SKM-1 treated with dmso at 0.1 percent for 144 hours (cell line): ENCODE results near the gene ZNF521.

ENCODE experiments used
- DNase-seq: peaks from one replicate; lab custom pipeline; 2025; ENCODE audit not compliant: unreplicated experiment; lab: John Stamatoyannopoulos, UW

ZNF521 gene

DNA sequence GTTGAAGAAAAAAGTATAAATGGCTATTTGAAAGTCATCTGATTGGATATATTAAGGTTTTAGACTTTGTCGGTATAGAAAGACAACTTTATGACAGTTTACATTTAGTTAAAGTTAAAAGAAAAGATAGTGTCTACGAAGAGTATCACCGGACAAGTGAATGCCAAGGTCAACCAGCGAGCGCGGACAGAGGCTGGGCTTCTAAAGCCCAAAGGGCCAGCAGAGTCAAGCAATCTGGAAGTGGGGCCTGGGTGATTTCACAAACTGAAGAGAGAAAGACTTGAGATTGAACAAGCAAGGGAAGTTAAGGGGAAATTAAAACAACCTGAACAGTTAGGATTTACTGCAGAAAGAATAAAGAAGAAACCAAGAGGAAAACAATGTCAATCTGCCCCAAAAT is 16.3 kb downstream of the ZNF521 start:
- no peak for DNase-seq

DNA sequence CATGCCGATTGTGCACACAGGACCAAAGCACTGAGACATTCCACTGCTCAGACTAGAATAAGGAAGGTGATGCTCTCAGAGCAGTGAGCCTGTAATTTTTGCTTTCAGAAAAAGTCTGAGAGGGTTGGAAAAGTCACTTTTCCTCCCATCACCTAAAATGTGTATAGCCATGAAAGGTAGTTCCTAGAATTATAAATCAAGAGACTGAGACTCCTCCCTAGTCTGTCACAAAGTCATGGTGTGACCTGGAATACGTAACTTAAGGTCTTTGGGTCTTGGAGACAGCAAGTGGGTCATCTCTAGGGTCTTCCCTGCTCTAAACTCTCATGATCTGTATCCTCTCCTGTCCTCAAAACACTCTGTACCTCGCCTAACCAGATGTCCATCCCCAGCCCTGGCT is 16.9 kb downstream of the ZNF521 start:
- DNase-seq, result no peak

DNA sequence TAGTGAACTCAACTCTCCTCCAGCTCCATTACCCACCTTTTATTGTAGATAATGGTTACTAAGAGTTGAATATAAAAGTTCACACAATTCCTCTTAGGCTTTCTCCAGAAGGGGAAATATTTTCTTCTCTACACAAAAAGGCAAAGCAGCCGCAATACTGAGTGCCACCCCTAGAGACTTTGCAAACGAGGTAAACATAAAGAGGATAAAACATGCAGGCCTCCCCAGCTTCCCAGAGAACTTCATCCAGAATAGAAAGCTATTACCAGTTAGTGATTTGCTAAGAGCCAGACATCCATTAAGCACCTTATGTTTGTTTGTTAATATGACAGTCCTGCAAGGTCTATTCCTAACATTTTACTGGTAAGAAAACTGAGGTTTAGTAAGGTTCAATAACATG is 17.4 kb downstream of the ZNF521 start:
- no peak for DNase-seq

DNA sequence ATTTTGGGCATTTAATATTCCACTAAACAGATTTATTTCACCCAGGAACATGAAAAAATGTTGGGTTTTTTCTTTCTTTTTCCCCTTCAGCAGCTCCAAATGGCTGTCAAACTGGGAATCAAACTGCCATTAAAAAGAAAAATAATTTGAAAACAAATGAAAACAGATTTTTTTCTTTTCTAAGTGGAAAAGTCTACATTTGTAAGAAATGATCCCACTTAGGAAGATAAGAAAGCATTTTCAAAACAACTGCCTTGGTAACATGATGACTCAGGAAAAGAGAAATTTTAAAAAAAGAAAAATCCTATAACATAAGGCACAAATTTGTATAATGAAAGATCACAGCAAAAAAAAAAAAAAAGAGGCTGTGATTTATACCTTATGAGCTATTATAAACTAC is 20.0 kb downstream of the ZNF521 start:
- DNase-seq, result no peak

DNA sequence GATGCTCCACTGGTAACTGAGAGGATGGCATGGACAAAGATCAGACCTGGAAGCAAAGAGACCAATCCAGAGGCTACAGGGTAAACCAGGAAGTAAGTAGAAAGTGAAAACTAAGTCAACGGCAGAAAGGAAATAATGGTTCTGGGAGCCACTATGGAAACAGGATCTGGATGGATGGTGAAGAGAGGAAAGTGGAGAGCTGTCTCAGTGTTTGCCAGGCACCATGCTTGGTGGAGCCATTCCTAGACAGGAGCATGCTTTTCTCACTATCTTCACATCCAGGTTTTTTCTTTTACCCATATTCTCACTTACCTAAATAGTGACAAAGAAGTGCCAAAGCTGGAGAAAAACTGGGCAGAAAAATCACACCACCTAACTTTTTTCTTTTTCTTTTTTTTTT is 22.2 kb downstream of the ZNF521 start:
- DNase-seq, result no peak

DNA sequence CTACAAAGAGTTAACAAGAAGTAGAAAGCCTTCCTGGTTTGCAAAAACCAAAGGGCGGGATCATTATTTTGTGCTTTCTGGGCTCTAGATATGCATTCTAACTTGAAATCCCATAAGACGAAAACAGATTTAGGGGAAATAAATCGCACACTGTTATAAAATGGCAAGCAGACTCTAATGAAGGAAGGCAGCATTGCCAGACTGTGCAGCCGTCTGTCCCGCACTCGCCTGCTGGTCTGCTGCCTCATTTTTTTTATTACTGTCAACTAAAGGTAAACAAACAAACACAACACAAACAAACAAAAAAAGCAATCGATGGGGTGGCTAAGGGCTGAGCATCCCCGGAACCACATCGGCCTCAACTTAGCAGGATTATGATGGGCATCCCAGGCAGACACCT is 24.4 kb downstream of the ZNF521 start:
- no peak for DNase-seq

DNA sequence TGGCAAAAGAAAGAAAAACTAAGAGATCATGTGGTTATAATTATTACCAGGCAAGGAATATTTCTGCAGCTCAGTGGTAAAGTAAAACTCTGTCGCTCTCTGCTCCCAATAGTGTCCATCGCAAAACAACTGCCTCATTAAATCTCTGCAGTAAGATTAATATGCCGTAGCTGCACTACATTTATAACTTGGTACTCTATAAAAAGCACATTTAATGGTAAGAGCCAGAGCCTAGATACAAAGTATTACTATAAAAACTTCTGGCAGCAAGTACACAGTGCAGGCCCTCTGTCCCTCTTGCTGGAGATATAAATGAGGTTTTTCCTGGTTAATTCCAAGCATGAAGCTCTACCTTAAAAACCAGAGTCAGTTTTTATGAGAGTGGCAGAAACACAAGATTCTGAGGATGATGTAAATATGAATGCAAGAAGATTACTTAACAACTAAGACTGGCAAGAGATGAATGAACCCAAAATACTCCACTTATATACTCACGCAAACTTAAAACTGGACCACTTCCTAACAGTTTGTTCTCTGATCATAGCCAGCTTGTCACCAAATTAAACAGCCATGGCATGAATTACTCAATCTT is 25.5 kb downstream of the ZNF521 start:
- DNase-seq, result no peak

DNA sequence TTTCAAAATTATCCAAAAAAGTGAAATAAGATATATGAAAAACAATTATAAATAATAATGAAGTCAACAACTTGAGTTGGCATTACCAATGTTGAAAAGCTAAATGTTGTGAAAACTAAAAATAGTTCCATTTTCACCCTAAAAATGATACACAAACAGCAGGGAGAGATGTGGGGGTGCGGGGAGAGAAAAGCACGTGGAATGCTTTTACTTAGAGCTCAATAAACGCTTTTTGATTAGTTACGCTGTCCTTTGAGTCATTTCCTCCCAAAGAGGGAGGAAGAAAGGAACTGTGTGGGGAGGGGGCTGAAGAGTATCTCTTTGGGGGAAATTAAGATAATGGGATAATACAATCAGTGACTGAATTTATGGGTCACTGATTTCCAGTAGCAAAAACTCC is 29.2 kb downstream of the ZNF521 start:
- DNase-seq, result no peak

DNA sequence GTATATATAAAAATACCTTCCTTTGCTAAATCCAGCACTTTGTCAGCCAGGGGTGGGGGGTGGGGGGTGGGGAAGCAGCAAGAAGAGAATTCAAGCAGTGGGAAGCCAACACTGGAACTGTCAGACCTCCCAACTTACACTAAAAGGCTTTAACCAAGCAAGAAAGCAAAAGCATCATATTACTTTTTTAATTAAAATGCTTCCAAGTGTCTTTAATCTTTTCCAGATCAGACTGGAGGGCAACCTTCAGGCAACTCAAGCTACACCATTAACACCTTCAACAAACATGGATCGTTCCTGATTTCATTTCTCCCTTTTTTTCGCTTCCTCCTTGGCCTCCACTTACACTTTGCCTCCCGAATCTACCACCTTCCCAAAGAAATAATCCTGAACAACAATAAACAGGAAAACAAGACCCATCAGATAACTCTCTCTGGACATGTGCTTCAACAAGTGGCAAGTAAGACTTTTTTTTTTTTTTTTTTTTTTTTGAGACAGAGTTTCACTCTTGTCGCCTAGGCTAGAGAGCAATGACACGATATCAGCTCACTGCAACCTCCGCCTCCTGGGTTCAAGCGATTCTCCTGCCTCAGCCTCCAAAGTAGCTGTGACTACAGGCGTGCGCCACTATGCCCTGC is 35.5 kb downstream of the ZNF521 start:
- DNase-seq, result no peak

DNA sequence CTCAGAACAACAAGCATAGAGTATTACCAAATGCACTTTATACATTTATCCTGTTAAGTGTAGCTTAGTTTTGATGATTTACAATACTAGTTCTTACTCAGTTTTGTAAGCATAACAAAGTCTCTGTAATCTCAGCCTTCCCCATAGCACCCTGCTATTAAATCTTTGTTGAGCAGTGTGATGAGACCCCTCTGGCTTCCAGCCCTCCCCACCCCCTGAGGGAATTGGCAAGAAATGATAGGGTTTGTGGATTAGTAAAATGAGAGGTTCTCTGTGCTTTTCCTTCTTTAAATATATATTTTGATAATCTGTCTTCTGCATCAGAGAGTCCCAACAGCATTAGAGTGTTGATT is 37.2 kb downstream of the ZNF521 start:
- DNase-seq, result no peak

DNA sequence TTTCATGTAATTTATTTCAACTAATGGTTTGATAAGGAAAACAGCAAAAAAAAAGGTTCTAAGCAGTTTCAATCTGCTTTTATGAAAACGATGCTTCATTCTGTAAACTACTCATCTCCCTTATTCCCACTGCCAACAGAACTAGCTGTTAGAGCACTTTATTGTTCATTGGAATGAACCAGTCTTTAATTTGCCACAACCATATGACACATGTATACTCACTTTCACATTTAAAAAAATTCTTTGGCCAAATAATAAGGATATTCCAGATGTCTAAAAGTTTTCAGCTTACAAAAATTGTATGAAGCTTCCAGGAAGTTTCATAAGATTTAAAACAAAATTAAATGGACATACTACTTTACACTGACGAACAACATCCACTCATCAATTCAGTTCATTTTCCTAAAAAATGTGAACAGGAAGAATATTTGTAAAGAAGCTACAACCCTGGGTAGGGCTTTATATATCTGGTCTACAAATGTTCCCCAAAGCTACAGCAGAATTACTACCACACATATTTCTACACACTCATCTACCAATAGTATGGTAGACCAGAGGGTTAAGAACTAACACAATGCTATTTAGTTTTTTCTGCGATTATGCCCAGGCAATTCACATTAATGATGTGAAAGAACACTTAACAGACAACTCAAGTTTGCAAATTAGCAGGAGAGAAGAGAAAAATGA is 37.7 kb downstream of the ZNF521 start:
- DNase-seq, result no peak

DNA sequence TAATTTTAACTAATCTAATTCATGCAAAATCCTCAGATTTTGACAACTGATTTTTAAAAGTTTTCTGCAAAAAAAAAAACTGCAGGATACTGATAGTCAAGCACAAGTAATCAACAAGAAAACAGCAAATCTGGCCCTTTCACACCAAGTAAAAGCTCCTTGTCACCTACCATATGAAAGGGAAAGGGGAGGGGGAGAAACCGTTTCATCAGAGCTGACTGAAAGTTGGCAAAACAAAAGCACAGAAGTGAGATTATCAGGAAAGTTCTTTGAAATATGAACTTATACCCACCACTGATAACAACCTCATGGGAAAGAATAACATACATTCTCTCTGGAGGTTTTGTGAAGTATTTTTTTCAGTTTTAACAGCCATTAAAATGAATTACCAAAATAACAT is 38.7 kb downstream of the ZNF521 start:
- no peak for DNase-seq

DNA sequence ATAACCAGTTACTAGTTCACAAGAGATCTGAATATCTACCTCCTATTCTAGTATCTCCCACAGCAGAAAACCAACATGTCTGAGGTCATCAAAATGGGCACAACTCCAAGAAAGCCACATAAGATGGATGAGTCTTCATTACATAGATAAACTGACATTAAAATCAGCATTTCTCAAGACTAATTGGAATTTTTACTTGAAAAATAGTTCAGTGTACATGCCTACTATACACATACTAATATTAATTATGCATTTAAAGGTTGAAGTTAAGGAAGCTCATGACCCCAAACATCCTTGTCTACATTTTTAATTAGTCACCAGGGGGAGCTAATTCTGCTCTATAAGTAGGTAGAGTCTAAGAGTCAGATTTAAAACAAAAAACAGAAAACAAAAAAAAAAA is 41.9 kb downstream of the ZNF521 start:
- DNase-seq, result no peak

DNA sequence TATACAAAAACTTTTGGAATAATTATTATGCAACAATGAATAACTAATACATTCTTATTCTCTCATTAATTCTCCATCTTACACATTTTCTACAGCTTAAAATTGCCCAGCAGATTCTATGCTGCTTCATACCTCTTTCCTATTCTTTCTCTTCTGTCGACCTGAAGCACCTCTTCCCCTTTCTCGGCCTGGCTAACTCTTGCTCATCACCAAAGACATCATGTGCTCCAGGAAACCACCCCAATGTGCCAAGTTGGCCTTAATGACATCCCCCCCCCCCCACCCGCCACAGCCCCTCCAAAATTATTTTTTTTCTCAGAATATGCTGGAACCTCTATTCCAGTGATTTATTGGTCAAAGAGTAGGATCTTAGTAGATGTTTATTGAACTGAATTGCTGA is 43.6 kb downstream of the ZNF521 start:
- DNase-seq, result no peak

DNA sequence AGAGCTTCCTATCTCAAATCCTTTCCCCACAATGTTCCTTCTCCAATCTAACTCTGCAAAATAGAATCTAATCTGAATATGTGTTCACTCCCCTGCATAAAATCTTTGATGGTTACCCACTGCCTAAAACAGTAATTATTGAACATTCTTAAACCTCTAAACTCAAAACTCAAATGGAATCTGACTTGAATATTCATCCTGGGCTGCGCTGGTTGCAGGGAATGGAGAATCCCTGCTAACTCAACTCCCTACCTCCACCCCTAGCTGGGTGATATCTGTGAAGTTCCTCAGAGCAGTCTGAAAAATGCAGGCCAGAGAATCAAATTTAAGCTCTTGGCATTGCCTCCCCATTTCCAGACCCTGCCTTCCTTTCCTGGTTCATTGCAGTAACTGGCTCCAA is 44.8 kb downstream of the ZNF521 start:
- DNase-seq, result no peak

DNA sequence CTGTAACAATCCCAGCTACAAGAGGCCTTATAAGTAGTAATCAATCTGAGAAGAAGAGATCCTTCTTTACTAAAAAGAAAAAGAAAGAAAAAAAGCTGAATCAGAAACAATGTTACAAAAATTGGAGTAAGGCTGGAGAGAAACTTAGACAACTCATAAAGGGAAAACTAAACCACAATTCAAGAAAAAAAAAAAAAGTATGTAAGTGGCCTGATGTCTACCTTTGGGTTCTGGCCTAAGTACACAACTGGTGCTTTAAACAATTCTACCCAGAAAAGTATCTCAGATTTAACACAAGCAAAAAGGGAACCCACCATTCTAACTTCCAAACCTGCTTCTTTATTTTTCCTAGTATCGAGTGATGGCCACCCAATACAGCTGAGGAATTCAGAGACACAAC is 45.3 kb downstream of the ZNF521 start:
- no peak for DNase-seq

DNA sequence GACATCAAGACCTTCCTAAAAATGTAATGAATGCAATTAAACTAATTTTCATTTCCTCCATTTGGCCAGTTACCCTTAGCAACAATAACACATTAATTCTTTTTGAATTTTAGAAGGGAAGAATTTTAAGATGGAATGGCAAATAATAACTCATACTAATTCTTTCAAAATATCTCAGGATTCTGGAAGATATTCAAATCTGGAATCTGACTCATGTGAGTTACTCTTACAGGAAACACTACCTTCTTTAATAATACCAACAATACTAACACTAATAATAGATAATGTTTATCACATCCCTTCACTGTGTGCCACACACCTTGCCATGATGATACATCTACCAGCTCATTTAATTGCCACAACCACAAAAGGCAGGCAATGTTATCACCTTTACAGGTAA is 46.4 kb downstream of the ZNF521 start:
- no peak for DNase-seq

DNA sequence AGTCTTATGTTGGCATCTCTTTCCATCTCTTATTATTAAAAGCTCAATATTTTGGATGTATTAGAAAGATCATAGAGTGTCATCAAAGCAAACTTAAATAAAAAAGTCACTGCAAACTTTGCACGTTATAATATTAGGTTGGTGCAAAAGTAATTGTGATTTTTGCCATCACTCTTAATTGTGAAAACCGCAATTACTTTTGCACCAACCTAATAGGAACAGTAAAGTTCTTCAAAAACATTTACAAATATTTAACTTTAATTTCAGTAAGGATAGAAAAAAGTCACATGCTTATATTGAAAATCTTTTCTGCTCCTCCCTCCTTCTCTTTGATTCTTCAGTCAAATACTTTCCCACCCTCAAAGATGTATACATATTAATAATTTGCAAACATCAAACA is 51.5 kb downstream of the ZNF521 start:
- no peak for DNase-seq

DNA sequence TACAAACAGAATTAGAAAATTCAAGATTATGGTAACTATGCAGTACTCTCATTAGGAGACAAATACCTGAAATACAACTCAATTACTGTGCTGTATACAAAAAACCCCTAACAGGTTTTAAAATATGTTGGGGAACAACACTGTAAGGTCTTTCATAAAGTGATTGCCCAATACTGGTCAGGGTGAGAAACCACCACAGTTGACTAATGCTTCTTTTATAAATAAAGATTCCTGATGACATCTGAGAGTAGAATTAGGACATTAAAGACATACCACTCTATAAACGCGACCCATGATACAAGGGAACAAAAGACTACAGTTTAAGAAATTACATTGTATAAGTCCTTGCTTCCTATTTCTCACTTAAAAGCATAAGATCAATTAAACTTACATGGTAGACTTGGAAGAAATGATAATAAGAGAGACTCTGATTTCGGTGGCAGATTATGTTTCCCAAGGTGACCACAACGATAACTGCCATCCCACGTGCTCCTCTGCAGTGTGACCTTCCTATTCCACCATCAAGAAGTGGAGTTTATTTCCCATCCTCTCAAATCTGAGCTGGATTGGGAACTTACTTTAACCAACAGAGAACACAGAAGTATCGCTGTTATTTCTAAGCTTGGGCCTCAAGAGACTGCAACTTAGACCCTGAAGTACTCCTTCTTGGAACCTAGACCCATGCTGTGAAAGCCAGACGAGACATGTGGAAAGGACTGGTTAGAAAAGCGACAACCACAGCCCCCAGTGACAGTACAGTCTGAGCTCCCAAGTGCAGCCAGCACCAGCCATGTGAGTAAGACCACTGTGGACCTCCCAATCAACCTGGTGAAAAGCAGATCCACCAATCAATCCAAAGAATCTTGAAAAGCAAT is 52.3 kb downstream of the ZNF521 start:
- no peak for DNase-seq

DNA sequence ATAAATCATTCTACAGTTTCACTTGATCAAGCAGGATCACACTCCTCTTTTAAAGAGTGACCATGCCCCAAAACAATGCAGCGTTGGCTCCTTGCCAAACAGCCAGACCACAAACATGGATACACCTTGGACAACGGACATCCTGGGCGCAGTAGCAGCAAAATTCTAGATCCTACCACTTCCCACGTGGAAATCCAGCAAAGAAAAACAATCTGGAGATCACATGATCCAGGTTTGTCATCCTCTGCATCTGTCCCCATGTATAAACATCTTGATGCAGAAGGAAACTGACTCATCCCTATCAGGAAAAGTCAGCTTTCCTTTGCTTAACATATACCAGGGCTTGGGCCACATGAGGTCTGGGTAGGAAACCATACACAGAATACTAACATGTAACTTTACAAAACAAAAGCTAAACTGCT is 53.1 kb downstream of the ZNF521 start:
- DNase-seq, result no peak

DNA sequence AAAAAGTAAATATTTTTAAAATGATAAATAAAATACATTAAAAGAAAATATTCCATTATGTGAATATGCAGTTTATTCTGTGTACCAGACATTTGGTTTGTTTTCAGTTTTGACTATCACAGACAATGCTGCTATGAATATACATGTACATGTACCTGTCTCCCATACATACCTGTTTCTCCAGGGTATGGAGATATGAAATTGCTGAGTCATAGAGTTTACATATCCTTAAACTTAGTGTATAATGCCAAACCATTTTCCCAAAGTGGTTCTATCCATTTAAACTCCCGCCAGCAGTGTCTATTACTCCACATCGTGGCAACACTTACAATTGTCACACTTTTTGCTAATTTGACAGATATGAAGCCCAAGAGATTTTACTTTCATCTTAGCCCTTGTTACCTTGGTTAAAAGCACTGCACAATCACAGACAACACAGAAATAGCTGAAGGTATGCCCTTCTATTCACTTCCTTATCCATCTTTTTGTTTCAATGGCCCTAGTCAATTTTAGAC is 56.3 kb downstream of the ZNF521 start:
- no peak for DNase-seq

DNA sequence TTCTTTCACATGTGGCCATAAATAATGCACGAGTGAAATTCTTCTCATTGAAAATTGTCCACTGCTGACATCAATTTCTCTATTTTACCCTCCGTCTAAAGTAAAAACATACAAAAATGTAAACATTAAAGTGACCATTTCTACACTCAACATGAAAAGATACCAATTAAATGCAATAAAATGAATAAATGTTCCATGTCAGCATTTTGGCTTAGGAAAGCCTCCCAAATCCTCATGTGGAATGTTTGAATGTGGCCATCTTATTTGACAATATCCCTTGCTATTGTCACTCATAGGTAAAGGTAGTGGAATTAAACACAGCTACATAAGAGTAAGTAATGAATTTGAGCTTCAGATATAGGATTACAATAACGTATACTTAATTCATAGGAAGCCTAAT is 60.8 kb downstream of the ZNF521 start:
- DNase-seq, result no peak
